ENCODE data around the gene SPHK1. TPM values are rescaled to one million over a fixed set of nuclear protein-coding genes. Genes with fewer than 3 reads are reported as not detected.
A peak's percentile ranks its signal among the peaks of the same experiment; 100 is the strongest.

SPHK1 gene
- total RNA-seq, 2 donors from 2014 or later = 6.6 to 34.1 TPM

- DNase-seq (ENCODE audit: low spot score) = no peak
- WGBS = 50% methylated on average over 8 of the region's 8 CpGs
- H3K4me1 ChIP-seq (replicated peaks) = no peaks in the 10 kb centered on the region
- H3K27me3 ChIP-seq (replicated peaks; ENCODE audit: insufficient read depth) = no peaks in the 10 kb centered on the region
- no peak overlapping the region for H3K27ac ChIP-seq
- H3K4me3 ChIP-seq = no peak overlapping the region
- H3K9me3 ChIP-seq = no peaks in the 10 kb centered on the region
- intact Hi-C loops (cut with DNase I) = no loop called here
- TF ChIP-seq CTCF (IDR thresholded peaks at IDR 0.05) (no peak), POLR2A (IDR thresholded peaks at IDR 0.05) (no peak), POLR2AphosphoS5 (IDR thresholded peaks at IDR 0.05) (no peak)
- no peaks in the 10 kb centered on the region for H3K36me3 ChIP-seq
These were observed 7.9 kb upstream of the SPHK1 start for GRCh38 chr17:76376318-76377133.

GRCh38 chr17:76378548-76379274 is 5.7 kb upstream of the SPHK1 start:
- TF ChIP-seq POLR2AphosphoS5 (IDR thresholded peaks at IDR 0.05) (peak; percentile 42), POLR2A (IDR thresholded peaks at IDR 0.05) (no peak), CTCF (IDR thresholded peaks at IDR 0.05) (no peak)
- H3K27ac ChIP-seq = no peak overlapping the region
- intact Hi-C loops (cut with DNase I) = no loop called here
- H3K27me3 ChIP-seq (replicated peaks; ENCODE audit: insufficient read depth) = no peaks in the 10 kb centered on the region
- H3K9me3 ChIP-seq = no peaks in the 10 kb centered on the region
- H3K36me3 ChIP-seq = no peaks in the 10 kb centered on the region
- no peak overlapping the region for H3K4me3 ChIP-seq
- 63% methylated on average over 5 of the region's 5 CpGs for WGBS
- no peaks in the 10 kb centered on the region for H3K4me1 ChIP-seq (replicated peaks)
- DNase-seq (ENCODE audit: low spot score) = no peak

- H3K4me3 ChIP-seq = no peak overlapping the region
- H3K4me1 ChIP-seq (replicated peaks) = no peaks in the 10 kb centered on the region
- no peaks in the 10 kb centered on the region for H3K9me3 ChIP-seq
- no peak for DNase-seq (ENCODE audit: low spot score)
- TF ChIP-seq POLR2AphosphoS5 (IDR thresholded peaks at IDR 0.05) = no peak
- no peak for TF ChIP-seq POLR2A (IDR thresholded peaks at IDR 0.05)
- no peak for TF ChIP-seq CTCF (IDR thresholded peaks at IDR 0.05)
- no peaks in the 10 kb centered on the region for H3K36me3 ChIP-seq
- 79% methylated on average over 11 of the region's 11 CpGs for WGBS
- no peak overlapping the region for H3K27ac ChIP-seq
- no peaks in the 10 kb centered on the region for H3K27me3 ChIP-seq (replicated peaks; ENCODE audit: insufficient read depth)
- intact Hi-C loops (cut with DNase I) = no loop called here
These were observed 5.2 kb upstream of the SPHK1 start for GRCh38 chr17:76379275-76379641.

GRCh38 chr17:76379646-76380376 is 4.6 kb upstream of the SPHK1 start:
- Histone ChIP-seq H3K27me3 (replicated peaks; ENCODE audit: insufficient read depth) (no peaks in the 10 kb centered on the region), H3K4me1 (replicated peaks) (no peaks in the 10 kb centered on the region)
- intact Hi-C loops (cut with DNase I) = no loop called here

More at GRCh38 chr17:76379646-76380376, 4.6 kb upstream of the SPHK1 start:
- Histone ChIP-seq H3K36me3 (no peaks in the 10 kb centered on the region), H3K4me3 (no peak overlapping the region), H3K27ac (no peak overlapping the region), H3K9me3 (no peaks in the 10 kb centered on the region)
- no peak for DNase-seq (ENCODE audit: low spot score)
- no peak for TF ChIP-seq POLR2AphosphoS5 (IDR thresholded peaks at IDR 0.05)
- TF ChIP-seq CTCF (IDR thresholded peaks at IDR 0.05) = no peak
- no peak for TF ChIP-seq POLR2A (IDR thresholded peaks at IDR 0.05)
- 80% methylated on average over 21 of the region's 21 CpGs for WGBS
